HG03439 (cell line): ENCODE results near the gene ZNF689.
"Not testable (repeated sequence)": the region's sequence is repeated elsewhere in the genome, so short reads cannot be mapped to it uniquely, and the experiment has no call there.

Source experiments
- ATAC-seq: cut with Tn5 transposase; IDR thresholded peaks from one replicate; pipeline ENCODE4 v1.9.1; 2021; ENCODE audit warnings: mild to moderate bottlenecking, moderate library complexity; ENCODE audit not compliant: unreplicated experiment

Gene ZNF689

DNA sequence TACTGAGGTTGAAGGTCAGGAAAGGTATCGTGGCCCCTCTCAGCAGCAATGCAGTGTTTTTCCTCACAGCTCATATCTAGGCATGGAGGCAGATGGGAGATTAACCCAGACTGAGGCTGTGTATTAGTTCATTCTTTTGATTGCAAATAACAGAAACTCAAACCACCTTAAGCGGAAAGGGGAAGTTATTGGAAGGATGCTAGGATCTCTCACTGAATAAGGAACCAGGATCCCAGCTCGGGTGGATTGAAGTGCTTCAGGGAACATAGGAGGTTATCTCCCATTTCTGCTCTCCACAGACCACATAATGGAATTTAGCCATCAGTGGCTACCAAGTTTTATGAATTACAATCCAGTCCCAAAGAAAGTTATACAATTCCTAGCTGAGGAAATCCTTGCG lies 8.2 kb downstream of the ZNF689 start:
- no peak for ATAC-seq

DNA sequence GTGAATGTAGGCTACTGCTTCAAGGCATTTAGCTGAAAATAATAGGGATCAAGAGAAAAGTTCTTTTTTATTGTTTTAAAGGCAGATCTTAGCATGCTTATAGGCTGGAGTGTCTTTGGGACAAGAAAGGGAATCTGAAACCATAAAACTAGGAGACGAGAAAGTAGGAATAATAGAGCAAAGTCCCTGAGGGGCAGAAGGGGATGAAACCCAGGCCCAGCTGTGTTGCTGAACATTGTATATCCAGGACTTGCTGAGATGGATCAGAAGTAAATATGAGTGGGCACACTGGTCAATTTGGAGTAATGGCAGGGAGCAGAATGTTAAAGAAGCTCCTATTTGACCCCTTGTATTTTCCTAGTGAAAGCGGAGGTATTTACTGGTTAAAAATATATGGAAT lies 9.3 kb downstream of the ZNF689 start:
- no peak for ATAC-seq

DNA sequence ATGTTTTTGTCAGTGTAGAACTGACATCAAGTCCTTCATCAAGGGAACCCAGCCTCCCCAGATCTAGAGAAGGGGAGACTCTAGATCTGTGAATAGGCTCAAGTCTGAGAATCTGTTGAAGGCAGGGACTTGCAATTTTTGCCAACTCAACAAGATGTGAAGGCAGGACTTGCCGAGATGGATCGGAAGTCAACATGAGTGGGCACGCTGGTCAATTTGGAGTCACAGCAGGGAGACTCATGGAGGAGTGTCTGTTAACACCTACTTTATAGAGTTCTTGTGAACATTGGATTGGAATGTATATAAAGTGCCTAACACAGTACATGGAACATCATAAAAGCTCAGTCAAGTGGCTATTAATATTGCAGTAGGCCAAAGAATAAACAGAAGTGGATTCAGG lies 10.0 kb downstream of the ZNF689 start:
- ATAC-seq, result no peak

DNA sequence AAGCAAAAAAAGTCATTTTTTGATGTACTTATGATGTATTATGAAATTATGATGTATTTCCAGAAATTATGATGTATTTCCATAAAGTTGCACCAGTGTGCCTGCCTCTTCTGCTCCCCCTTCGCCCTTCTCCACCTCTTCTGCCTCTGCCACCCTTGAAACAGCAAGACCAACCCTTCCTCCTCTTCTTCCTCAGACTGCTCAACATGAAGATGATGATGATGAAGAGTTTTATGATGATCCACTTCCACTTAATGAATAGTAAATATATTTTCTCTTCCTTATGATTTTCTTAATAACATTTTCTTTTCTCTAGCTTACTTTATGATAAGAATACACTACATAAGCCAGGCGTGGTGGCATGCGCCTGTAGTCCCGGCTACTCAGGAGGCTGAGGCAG lies 17.3 kb downstream of the ZNF689 start:
- ATAC-seq, result no peak

DNA sequence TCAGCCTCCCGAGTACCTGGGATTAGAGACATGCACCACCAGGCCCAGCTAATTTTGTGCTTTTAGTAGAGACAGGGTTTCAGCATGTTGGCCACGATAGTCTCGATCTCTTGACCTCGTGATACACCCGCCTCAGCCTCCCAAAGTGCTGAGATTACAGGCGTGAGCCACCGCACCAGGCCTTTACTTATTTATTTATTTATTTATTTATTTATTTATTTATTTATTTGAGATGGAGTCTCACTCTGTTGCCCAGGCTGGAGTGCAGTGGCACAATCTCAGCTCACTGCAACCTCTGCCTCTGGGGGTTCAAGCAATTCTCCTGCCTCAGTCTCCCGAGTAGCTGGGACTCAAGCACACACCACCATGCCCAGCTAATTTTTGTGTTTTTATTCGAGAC lies 19.3 kb downstream of the ZNF689 start:
- not testable (repeated sequence) for ATAC-seq

DNA sequence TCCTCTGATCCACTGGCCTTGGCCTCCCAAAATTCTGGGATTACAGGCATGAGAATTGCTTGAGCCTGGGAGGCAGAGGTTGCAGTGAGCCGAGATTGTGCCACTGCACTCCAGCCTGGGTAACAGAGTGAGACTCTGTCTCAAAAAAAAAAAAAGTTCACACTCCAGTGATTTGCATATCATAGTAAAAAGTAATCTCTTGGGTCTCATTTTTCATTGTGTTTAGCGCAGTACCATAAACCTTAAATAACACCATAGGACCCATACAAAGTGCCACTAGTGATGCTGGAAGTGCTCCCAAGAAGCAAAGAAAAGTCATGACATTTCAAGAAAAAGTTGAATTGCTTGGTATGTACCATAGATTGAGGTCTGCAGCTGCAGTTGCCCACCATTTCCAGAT lies 20.6 kb downstream of the ZNF689 start:
- not testable (repeated sequence) for ATAC-seq

DNA sequence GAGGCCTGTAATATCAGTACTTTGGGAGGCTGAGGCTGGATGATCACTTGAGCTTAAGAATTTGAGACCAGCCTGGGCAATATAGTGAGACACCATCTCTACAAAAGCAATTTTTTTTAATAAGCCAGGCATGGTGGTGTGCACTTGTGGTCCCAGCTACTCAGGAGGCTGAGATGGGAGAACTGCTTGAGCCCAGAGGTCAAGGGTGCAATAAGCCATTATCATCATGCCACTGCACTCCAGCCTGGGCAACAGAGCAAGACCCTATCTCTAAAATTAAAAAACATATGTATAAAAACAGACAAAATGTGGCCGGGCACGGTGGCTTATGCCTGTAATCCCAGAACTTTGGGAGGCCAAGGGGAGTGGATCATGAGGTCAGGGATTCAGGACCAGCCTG lies 21.5 kb downstream of the ZNF689 start:
- no peak for ATAC-seq

DNA sequence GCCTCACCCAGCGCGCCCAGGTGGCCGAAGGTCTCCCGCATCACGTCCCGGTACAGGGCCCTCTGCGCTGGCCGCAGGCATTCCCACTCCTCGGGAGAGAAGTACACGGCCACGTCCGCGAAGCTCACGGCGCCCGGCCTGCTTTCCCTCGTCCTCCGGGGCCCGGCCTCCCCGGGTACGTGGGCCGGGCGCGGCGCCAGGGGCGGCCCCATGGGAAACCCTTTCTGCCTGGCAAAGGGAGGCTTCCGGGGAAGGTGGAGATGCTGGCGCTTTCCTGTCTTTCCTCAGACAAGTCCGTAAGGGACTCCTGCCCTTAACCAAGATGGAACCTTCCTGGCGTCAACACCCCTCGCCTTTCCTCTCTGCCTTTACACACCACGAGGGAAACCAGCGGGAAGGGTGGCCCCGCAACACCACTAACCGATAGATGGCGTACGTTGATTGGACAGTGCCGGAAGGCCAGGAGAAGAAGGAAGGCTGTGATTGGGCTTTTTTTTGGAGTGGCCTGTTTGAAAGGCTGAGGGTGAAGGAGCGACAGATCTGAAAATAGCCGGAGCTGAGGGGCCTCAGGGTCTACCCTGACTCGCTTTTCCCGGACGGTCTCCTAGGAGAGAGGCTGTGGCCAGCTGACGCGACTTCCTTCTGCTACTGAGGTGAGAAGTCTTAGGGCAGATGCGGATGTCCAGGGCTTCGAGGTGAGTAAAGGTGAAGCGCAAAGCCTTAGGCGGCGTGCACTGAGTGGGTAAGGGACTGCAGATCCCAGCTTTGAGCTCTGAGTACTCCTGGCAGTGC lies 24.6 kb downstream of the ZNF689 start, which contains the start of gene ZNF785:
ZNF785 (minus strand) TSS at position 298 of the 792 bp plus-strand sequence; CDS start at position 212, 86 bp downstream.
- ATAC-seq, result peak; percentile 80

DNA sequence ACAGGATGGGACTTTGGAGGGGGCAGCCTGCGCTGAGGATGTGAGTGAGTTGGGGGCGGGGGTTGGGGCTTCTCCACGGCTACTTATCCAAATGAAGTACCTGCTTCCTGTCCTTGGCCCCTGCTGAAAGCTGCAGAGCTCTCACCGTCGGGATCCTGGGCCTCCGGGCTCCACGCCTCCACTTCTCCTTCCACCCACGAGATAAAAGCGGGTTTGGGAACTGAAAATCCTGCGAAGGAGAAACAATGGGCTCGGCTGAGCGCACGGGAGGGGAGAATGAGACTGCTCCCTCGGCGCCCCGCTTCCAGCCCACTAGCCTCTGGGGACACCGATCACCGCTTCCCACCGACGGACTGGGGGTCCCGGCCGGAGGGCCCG lies 25.2 kb downstream of the ZNF689 start:
- peak; percentile 19 for ATAC-seq

DNA sequence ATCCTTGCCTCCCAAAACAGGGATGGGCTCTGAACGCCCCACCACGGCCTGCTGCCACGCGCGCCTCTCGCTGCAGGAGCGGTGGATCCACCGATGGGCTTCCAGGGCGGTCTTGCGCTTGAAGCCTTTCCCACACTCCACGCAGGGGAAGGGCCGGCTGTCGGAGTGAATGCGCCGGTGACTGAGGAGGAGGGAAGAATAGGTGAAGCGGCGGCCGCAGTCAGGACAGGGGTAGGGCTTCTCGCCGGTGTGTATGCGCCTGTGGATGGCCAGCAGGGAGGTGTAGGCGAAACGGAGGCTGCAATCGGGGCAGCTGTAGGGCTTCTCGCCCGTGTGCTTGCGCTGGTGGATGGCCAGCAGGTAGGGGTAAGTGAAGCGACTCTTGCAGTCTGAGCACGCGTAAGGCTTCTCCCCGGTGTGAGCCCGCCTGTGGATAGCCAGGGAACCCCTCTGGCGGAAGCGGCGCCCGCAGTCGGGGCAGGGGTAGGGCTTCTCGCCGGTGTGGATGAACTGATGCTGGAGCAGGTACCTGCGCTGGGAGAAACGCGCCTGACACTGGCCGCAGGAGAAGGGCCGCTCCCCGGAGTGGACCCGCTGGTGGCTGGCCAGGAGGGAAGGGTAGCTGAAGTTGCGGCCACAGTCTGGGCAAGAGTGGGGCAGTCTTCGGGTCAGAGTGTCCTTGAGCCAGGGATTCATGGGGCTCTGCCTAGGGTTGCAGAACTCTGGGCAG lies 27.4 kb downstream of the ZNF689 start:
- no peak for ATAC-seq

DNA sequence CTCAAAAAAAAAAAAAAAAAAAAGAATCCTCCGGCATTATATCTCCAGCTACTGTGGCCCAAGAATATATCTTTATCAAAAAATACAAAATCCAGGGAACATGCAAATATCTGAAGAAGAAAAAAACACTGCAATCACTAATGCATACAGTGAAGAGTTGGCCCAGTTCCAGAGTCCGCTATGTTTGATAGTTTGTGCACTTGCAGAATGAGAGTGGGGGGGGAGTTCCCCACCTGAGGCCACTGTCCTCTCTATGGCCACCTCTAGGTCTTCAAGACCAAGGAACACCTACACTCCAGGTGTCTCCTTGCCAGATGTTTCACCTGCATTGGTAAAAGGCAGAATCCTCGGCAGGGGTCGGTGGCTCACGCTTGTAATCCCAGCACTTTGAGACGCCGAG lies 28.7 kb downstream of the ZNF689 start:
- ATAC-seq, result no peak

DNA sequence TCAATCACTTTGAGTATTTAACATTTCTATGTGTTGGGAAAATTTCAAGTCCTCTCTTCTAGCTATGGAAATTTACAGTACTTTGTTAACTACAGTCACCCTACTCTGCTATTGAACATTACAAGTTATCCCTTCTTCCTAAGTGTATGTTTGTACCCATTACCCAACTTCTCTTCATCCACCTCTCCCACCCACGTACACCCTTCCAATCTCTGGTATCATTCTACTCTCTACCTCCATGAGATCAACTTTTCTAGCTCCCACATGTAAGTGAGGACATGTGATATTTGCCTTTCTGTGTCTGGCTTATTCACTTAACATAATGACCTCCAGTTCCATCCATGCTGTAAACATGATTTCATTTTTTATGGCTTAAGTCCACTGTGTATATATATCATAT lies 35.5 kb downstream of the ZNF689 start:
- no peak for ATAC-seq

DNA sequence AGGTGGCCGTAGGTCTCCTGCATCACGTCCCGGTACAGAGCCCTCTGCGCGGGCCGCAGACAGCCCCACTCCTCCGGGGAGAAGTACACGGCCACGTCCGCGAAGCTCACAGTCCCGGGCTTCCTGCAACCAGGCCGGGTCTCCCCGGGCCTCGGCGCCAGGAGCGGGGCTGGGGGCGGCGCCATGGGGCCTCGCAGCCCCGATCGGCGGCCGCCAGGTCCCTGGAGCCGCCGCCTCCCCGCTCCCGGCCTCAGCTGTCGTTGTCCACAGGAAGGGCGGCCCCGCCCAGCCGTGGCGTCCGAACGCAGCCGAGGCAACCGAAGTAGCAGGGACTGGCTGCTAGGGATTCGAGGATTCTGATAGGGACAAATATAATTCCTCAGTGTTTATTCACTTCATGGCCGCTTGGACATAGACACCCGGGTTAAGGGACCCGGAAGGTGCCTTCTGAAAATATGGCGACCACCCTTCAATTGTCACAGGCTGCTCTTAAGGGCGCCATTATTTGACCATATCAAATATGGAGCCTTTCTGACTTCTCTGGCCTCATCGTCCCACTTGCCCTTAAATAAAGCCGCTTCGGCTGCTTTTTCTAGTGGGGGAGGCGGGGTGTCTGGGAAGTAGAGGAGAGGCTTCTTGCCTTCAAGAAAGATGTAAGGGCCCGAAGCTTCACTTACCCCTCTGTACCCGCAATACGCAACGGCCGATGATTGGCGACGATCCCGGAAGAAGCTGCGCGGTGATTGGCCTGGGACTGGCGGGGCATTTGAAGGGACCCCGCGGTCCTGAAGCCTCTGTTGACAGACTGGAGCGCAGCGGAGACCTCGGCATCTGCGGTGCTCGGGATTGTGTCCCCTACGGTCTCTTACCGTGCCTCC lies 38.5 kb downstream of the ZNF689 start, which contains the start of gene ZNF688:
ZNF688 (minus strand) TSS at position 270 of the 878 bp plus-strand sequence; CDS start at position 185, 85 bp downstream.
- peak; percentile 70 for ATAC-seq

DNA sequence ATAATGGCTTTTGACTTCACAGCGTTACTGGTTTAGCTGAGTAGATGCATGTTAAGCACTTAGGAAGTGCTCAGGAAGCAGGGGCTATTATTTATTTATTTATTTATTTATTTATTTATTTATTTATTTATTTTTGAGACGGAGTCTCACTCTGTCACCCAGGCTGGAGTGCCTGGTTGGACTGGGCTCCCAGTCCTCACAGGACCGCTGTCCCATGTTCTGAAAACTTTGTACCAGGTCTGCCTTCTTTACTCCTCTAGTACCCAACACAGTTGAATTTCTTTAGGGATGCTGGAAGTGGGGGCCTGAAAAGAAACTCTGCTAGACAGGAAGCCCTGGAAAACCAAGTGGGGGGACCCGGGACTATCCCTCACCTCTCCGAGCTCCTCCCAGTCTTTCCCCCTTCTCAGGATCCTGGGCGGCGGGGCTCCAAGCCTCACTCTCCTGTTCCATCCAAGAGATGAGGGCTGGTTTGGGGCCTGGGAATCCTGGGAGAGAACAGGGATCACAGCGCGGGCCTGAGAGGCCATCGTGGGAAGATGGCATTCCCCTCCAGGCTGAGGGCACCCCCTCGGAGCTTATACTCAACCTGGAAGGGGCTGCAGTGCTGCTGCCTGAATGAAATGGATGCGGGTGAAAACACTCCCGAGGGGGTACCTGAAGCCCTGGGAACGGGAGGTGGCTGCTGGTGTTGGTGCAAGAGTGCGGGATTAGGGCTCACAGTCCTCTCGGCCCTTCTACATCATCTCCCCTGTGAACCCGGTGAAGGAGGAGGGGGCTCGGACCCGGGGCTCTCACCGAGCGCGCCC lies 39.3 kb downstream of the ZNF689 start:
- no peak for ATAC-seq

DNA sequence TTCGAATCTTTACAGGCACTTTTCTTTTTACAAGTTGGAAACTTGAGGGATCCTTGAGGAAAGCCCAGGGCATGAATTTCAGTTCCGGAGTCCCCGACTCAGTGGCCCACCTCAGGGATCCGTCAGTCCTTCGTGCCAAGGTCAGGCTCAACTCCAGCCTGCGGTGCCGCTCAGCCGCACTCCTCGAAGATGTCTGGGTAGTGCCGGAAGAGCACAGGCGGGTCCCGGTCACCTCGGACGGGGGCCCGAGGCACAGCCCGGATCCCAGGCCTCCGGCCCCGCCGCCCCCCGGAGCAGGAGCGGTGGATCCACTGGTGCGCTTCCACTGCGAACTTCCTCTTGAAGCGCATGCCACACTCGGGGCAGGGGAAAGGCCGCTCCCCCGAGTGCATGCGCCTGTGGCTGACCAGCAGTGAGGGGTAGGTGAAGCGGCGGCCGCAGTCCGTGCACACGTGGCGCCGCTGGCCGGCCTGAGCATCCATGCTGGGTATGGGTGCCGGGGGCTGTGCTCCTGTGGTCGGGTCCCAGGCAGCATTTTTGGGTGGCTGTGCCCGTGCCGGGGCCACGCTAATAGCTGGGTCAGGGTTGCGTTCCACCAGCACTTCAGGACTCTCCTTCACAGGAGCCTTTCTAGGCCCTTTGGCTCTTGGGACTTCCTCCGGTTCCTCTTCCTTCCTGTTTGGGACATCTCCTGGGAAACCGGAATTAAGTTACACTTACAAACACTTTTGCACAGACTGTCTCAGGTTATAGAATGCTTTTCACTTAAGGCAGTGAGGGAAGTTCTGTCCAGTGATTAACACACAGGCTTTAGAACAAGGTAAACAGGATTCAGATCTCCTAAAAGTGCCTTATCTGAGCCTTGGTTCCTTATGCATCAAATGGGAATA lies 40.2 kb downstream of the ZNF689 start:
- ATAC-seq, result no peak

DNA sequence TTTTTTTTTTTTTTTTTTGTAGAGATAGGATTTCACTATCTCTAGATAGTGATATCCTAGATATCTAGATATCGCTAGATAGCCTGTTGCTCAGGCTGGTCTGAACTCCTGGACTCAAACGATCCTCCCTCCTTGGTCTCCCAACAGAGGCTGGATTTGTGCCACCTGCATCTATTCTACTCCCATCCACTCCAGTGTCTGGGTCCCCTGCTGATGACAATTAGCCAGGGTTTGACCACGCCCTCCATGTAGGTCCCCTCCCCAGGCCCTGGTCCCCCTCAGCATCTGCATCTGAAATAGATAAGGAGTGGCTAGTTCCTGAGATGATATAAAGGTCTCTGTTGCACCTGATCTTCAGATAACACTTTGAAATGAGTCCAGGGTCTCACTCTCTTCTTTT lies 40.9 kb downstream of the ZNF689 start:
- ATAC-seq, result no peak

DNA sequence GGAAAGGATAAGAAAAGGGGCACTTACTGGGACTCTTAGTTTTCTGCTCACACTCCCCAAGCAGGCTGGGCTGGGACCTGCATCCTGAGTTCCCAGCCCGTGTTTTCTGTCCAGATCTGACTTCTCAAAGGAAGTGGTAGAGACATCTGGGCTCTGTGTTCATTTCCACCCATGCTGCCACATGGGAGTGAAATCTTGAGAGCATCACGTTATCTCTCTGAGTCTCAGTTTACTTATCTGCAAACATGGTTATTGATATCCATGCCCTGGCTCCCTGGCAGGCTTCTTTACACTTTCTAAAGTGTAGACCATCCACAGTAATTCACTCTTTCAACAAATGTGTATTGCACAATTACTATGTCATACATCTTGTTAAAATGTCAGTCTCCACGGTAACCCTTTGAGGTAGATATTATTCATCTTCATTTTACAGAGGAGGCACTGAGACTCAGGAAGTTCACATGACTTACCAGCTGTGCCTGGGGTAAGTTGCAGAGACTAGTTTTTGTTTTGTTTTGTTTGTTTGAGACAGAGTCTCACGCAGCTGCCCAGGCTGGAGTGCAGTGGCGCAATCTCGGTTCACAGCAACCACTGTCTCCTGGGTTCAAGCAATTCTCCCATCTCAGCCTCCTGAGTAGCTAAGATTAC lies 42.1 kb downstream of the ZNF689 start:
- no peak for ATAC-seq

DNA sequence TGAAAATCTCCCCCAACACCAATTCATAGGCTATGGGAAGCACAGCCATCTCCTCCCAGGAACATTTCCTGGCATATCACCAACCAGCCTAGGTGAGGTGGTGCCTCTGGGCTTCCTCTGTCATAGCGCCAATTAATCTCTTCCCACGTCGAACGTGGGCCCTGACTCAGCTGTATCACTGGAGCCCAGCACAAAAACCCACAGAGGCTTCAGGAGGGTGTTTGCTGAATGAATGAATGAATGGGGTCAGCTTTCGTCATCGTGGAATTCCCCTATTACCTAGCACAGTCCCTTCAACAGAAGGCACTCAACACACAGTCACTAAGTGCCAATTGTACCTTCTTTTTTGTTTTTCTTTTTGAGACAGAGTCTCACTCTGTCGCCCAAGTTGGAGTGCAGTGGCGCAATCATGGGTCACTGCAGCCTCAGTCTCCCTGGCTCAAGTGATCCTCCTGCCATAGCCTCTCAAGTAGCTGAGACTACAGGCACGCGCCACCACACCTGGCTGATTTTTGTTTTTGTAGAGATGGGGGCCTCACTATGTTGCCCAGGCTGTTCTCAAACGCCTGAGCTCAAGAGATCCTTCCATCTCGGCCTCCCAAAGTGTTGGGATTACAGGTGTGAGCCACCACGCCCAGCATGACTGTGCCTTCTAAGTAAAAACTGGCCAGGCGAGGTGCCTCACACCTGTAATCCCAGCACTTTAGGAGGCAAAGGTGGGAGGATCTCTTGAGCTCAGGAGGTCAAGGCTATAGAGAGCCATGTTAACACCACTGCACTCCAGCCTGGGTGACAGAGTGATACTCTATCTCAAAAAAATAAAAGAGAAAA lies 42.8 kb downstream of the ZNF689 start:
- no peak for ATAC-seq
